NCI-H1694 (cell line): ENCODE measurements around the gene RAB39A.

Source experiments
- DNase-seq: peaks from one replicate; lab custom pipeline; 2025; lab: John Stamatoyannopoulos, UW

The RAB39A gene

GRCh38 chr11:107962181-107962580 lies 33.9 kb downstream of the RAB39A start:
- no peak for DNase-seq

- DNase-seq: no peak
These were observed 34.8 kb downstream of the RAB39A start for GRCh38 chr11:107963091-107963490.

GRCh38 chr11:107969219-107969618 lies 41.0 kb downstream of the RAB39A start:
- DNase-seq: no peak

- DNase-seq: no peak
These were observed 41.8 kb downstream of the RAB39A start for GRCh38 chr11:107970049-107970448.

GRCh38 chr11:107973641-107974040 lies 45.4 kb downstream of the RAB39A start:
- no peak for DNase-seq

GRCh38 chr11:107988397-107989158 lies 60.3 kb downstream of the RAB39A start:
- DNase-seq: no peak

- no peak for DNase-seq
These were observed 63.7 kb downstream of the RAB39A start for GRCh38 chr11:107991868-107992414.

GRCh38 chr11:107996006-107996776 lies 67.9 kb downstream of the RAB39A start:
- no peak for DNase-seq

GRCh38 chr11:107998761-107999160 lies 70.5 kb downstream of the RAB39A start:
- DNase-seq: no peak

- DNase-seq: peak; percentile 0
These were observed 71.7 kb downstream of the RAB39A start for GRCh38 chr11:107999759-108000455.

- no peak for DNase-seq
These were observed 74.2 kb downstream of the RAB39A start for GRCh38 chr11:108002476-108002875.

GRCh38 chr11:108003623-108004022 lies 75.4 kb downstream of the RAB39A start:
- no peak for DNase-seq

- DNase-seq: no peak
These were observed 79.6 kb downstream of the RAB39A start for GRCh38 chr11:108007819-108008218.

- DNase-seq: peak; percentile 26
These were observed 80.6 kb downstream of the RAB39A start, which contains the start of gene CUL5 for GRCh38 chr11:108008656-108009496. CUL5 (plus strand) TSS chr11:108008898; CDS start chr11:108009349, 451 bp downstream.

GRCh38 chr11:108009497-108010370 lies 81.5 kb downstream of the RAB39A start:
- DNase-seq: no peak

- DNase-seq: no peak
These were observed 84.0 kb downstream of the RAB39A start for GRCh38 chr11:108012139-108012725.
